Right hindlimb (tissue), 1 donor: ENCODE measurements around the gene FAM78B.
A peak's percentile ranks its signal among the peaks of the same experiment; 100 is the strongest.

Source experiments
- DNase-seq: peaks from one replicate; pipeline ENCODE4 v3.0.0-alpha.2; 2018

FAM78B gene

DNA sequence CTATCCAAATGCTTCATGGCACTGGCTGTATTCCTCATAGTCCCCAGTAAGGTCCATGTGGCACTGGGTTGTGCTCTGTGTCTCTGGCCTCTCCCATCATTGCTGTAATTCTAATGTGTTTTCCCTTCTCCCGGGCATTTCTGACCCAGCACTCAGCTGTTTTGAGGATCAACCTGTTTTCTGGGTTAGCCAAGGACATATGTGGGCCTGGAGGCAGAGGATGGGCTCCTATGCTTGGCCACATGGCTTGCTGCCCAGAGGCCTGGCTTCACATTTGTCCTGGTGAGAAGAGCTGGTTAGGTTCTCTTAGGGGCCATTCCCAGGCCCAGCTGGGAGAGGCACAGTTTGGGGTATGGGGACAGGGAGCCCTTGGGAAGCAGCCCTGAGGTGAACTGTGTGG is 103.1 kb downstream of the FAM78B start:
- no peak for DNase-seq

DNA sequence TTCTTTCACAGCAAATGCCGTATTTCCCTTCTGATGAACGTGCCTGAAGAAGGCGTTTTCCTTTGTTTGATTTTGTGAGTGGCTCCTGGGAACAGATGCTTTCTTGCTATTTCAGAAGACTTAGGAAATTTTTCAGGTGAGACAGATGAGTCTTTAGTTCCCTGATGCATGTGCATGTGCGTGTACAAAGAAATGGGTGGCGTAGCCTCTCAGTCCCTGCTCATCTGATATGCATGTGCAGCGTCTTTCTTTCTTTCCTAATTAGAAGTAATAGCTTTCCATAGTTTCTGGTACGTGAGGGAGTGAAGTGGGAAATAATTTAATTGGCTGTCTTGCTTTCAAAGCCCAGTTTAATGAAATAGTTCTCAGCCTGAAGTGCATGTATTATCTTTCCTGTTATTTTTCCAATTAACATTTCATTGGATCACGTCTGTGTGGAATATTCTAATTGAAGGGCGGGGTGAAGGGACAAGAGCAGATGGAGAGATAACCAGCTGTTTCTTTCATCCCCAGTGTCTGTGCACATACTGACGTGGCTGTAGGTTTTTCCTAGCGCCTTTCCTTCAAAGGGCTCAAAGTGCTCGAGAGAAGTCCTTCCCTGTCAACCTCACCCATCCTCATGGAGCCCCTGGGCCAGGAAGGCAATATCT is 104.3 kb downstream of the FAM78B start:
- no peak for DNase-seq

DNA sequence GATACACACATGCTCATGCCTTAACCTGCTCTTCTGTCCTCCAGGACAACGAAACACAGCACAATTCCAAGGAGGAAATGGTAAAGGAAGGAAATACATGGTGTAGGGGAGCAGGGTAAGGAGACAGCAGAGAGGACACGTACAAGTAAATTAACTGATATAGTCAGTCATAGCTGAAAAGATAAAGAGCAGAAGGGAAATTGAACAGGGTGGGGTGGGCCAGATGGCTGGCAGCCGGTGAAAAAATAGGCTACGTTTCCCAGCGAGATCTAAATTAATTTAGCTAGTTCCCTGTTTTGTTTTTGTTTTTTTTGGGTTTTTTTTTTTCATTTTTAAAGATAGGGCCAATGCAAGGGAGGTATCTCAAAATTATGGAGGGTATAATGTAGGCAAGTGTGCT is 109.2 kb downstream of the FAM78B start:
- no peak for DNase-seq

DNA sequence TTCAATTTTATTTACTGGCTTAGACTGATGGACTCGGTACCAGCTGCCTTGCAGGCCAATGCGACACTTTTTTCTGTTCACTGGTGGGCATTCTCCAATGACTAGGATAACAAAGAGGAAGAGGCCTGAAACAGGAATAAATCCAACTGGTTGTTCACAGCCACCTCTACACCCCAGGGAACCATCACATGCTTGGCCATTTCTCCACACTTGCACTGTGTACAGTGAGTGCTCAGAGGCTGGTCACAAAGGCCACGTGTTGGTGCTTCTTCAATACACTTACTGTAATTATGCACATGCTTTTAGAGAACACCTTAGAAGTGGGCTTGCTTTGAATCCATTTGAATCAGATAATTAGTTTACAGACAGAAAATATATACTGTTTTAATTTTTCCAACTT is 113.4 kb downstream of the FAM78B start:
- DNase-seq = no peak

- DNase-seq = no peak
Observed at GRCh38 chr1:166040202-166040997, 126.4 kb downstream of the FAM78B start.

- DNase-seq = no peak
Observed at GRCh38 chr1:166039436-166040201, 127.2 kb downstream of the FAM78B start.

DNA sequence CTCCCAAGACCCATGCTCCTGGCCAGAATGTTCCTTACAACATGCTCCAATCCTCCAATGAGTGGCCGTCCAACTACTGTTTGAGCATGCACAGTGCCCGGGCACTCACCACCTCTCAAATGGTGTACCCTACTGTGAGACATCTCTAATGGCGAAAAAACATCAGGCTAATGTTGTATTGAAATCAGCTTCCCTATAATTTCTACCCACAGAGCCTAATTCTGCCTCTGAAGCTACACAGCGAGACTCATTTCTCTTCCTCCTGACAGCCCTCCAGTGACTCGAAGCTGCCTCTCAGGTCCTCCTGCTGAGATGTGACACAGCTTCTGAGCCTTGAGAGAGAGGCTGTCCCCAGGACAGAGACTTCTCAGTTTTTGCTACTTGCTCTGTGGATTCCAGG is 130.7 kb downstream of the FAM78B start:
- DNase-seq = no peak

GRCh38 chr1:166032572-166033371 is 134.0 kb downstream of the FAM78B start:
- peak; percentile 68 for DNase-seq

GRCh38 chr1:166031932-166032571 is 134.7 kb downstream of the FAM78B start:
- no peak for DNase-seq

DNA sequence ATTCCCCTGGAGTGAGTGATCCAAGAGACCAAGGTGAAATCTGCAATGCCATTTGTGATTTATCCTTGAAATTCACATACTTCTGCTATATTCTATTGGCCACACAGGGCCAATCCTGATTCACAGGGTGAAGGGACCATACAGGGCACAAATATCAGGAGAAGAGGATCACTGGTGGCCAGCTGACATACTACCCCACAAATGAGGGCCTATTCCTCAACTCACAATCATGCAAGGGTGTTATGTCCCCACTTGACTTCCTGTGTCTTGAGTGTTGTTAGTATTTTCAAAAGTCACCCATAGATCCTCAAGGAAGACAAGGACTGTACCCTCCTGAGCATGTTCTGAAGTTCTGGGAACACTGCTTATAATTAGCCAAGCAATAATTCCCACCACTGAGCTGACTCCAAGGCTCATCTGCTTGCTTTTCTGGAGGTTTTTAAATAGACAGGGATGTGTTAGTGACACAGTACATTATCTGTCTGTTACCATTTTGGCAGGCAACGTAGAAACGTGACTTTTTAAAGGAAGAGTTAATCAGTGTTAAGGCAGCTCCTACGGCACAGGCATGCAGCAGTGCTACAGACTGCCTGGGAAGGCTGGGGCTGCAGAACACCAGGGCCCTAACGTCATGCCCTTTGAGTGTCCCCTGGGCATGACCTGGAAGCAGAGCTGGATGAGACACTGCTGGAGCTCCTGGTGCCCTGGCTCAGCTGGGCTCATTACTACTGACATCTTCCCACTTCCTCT is 137.4 kb downstream of the FAM78B start:
- no peak for DNase-seq

GRCh38 chr1:166026555-166026954 is 140.2 kb downstream of the FAM78B start:
- no peak for DNase-seq

GRCh38 chr1:166026143-166026542 is 140.7 kb downstream of the FAM78B start:
- DNase-seq = no peak

GRCh38 chr1:166020210-166020609 is 146.6 kb downstream of the FAM78B start:
- DNase-seq = no peak
